CD4-positive, alpha-beta T cell treated with Interleukin-12 subunit alpha and Interleukin-12 subunit beta, for 1 hour (primary cell): Measurements from ENCODE around the gene TCF7L2.

Experiments
- DNase-seq: peaks from one replicate; pipeline ENCODE4 v3.0.0-alpha.2; 2020

Gene TCF7L2

DNA sequence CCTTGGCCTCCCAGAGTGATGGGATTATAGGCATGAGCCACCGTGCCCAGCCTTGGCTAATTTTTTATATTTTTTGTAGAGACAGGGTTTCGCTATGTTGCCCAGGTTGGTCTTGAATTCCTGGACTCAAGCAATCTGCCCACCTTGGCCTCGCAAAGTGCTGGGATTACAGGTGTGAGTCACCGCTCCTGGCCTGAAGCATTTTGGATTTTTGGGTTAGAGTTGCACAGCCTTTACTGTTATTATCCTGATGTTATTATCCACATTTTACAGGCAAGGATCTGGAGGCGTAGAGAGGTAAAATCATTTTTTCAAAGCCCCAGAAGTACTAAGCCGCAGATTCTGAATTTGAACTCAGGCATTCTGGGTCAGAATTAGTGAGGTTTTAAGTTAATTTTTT, 75.4 kb downstream of the TCF7L2 start:
- no peak for DNase-seq

DNA sequence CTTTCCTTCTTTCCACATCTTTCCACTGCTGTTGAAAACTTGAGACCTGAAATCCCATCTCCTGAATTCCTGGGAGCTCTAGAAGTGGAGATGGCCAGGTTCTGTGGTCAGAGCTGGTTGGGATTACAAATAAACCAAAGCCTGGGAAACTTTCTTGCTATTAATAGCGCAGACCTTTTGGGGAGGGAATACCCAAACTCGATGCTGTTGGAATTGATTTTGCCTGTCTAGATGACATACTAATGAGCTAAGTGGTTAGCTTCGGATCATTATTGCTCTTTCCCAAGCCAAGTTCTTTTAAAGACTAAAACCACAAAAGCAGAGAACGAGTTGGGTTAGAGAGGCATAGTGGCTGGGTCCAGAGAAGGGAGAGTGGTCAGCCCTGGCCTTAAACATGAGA, 76.6 kb downstream of the TCF7L2 start:
- no peak for DNase-seq

DNA sequence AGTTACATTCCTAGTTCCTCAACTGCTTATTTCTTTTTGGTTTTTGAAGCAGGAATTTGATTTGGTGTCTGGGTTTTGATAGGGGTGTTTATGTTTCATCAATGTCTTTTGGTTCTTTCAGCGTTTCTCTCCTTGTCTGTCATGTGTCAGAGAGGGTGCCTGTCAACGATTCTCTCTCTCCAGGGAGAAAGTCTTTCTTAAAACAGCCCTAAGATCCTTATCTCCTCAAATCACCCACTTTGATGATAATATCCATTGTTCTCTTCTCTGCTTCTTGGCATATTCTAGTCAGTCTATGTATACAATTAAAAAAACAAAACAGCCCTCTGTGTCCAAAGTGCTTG, 77.2 kb downstream of the TCF7L2 start:
- no peak for DNase-seq

DNA sequence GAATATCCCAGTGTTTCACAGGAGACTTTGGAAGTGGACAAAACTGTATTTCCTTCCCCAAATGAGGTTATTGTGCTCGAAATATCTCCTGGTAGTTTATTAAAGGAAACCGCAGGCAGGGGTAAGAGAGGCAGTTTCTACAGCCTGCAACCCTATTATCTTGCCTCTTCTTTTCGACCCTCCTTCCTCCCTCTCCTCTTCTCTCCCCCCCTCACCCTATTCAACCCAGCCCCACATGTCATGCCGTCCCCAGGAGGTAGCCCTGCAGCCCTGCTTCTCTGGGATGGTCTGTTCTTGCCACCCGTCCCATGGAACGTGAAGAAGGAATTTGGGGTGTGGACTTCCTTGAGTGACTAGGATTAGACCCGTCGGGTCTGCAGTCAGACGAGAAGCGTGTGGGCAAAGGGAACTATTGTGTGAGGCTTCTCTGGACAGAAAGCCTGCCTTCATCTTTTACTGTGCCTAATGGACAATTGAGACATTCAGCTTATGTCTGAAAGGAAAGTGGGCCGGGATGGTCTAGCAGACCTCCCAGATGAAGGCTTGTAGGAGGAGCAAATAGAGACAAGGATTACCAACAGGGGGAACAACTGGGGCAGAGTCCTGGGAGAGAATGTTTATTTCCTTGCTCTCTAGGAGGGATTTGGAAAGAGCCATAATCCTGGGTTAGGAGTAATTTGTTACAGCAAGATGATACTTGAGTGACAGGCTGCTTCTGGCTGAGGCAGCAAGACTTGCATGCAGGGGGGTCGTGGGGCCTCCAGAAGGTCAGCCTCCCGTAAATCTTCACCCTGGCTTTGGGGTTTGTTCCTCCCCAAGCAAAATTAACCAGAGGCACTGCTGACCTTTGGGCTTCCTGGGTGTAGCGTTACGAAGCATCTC, 77.8 kb downstream of the TCF7L2 start:
- no peak for DNase-seq

DNA sequence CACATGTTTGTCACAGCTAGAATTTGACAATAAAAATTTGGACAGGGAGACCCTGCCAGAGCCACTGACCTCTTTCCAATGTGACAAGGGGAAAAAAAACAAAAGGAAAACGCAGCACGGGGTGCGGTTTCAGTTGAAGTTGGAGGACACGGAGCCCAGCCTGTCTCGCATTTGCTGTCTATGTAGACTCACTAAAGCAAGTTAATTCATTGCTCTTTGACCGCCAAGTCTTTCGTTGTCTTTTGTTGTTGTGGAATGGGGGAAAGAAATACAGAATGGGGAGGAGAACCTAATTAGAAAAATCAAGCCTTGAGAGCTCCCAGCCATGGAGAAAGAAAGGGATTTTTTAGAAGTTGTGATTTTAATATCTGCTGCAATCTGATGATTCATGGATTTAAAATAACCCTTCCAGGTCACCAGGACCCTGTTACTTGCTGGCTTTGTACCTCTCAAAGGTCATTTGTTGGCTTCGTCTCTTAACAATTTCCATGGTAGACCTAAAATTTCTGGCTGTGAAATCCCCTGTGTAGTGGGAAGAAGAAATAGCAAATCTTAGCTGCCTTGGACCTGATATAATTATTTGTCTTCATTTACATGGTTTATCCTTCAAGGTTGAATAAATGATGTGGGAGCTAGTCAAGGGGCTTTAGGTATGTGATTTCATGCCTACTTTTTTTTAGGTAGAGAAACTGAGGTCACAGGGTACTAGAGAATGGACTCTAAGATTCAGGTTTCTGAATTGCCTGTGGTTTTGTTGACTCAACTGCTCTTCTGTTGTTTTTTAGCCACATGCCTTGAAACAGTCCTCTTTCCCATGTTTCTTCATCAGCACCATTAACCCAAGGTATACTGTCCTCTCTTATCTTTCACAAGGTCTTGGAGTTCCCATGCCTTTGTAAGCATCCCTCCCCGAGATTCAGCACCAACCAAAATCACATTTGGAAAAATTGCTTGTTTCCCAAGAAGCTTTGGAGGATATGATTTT, 78.7 kb downstream of the TCF7L2 start:
- no peak for DNase-seq

DNA sequence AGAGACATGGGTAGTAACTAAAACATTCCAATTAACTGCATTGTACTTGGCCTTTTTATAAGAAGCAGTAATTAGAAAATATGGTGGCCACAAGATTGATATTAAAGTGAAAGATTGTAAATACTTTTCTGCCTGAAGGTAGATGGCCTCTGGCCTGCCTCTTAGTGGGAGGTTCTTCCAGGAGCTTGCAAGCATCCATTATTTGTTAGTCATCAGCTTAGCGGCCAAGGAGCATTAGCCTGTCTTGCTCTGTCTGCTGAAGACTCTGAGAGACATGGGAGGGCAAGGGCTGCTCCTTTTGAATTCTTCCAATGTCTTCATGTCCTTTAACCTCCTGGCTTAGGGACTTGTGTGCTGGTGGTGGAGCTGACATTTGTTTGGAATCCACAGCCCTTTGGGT, 80.4 kb downstream of the TCF7L2 start:
- DNase-seq = no peak

DNA sequence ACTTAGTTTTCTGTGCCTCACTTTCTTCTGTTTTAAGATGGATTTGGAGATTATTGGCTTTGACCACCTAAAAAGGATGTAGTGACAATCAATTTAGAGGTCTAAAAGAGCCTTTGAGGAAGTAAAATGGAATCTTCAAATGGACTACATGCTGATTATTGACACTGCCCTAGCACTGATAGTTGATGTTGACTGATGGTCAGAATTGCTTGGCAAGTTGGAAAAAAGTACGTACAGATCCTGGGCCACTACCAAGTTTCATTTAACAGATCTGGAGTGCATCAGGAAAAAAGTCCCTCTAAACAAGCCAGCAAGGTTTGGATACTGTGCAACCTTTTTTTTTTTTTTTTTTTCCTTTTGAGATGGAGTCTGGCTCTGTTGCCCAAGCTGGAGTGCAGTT, 81.1 kb downstream of the TCF7L2 start:
- DNase-seq = no peak

DNA sequence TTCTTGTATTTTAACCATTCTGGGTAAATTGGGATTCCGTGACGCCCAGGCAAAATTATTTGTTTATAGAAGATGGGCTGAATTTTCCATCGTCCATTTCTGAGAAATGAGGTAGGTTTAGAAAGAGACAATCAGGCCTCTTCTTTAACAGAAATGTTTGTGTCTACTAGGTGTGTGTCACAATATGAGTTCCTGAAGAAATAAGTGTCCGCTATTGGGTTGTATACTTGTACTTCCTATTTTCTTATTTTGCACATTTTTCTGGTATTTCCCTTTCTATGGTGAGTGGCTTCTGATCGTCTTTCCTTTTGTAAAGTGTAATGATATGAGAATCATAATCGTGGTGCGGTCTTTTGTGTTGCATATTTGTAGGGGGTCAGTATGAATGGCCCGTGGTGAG, 83.9 kb downstream of the TCF7L2 start:
- no peak for DNase-seq

DNA sequence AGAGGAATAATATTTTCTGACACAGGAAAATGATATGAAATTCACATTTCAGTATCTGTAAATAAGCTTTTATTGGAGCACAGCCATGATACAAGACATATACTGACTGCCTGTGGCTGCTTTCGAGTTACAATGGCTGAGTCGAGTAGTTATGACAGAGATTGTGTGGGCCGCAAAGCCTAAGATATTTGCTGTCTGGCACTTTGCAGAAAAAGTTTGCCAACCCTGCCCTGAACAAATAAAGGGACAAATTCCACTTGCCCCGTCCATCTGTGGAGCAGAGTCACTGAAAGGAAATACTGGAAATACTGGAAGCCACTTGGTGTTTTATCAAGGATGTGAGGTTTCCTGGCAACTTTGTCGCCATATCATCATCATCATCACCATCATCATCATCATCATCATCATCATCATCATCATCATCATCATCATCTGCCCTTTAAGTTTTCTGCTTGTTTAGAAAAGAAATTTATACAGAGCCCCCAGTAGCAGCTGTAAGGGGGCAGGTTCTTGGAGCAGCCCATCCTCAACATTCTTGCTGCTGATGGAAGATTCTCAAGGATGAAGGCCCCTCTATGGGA, 85.8 kb downstream of the TCF7L2 start:
- no peak for DNase-seq

DNA sequence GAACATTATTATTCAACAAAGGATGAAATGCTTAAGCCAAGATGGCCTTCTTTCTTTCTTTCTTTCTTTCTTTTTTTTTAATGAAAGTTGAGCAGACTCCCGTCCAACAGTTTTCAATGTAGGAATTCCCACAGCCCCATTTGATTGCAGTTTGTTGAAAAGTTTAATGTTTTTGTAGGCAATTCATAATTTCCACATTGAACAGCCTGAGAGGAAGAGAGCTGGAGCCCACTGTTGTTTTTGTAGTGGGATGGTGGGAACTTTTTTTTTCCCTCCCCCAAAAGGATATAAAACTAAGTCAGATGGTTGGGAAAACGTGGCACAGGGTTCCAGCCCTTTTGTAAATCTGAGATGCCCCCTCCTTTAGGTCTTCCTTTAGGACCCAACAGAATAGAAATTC, 86.6 kb downstream of the TCF7L2 start:
- DNase-seq = no peak

DNA sequence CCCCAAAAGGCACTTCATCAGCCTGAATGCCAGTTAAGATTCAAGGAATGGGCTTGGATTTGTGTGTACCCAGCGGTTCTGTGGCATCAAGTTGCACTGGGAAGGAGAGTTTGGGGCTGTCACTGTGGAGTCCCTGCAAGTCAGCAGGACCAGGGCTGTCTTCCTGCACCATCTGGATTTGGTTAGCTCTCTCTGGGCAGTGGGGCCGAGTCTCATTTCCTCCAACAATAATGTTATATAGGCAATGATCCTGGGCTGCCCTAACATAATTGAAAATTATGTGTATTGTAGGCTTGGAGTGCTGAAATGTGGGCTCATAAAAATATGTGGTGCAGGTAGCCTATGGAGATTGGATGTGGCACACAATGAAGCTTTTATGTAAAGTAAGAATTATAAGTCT, 87.2 kb downstream of the TCF7L2 start:
- DNase-seq = no peak

DNA sequence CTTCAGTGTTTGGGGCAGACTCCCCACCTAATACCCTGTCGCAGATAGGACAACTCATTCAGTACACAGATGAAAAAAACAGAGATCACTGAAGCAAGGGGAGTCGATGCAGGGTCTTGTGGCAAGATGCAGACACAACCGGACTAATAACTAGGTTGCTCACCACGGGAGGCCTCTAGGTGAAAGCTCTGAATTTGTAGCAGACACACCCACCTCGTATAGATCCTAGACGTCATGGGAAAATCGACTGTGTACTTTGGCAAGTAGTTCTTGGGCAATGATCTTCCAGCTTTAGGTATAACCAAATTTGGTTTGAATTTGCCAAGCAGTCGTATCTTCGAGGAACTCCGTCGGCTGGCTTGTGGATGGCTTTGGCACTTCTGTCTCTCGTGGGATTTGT, 88.1 kb downstream of the TCF7L2 start:
- no peak for DNase-seq

DNA sequence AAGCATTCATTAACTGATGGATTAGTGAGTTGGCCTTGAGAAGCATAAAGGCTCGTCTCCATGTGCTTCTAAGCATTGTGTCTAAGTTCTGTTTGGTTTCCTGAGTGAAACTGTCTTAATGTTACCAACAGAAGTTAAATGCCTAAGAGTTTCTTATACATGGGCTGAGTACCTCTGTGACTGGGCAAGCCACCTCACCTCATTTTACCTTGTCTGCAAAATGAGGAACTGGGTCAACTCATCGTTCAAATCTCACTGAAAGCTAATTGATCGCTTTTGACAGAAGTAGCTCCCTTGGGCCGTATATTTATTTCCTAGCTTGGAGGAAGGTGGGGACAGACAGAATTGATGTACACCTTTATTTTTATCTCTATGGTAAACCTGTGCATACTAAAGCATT, 88.9 kb downstream of the TCF7L2 start:
- DNase-seq = no peak

DNA sequence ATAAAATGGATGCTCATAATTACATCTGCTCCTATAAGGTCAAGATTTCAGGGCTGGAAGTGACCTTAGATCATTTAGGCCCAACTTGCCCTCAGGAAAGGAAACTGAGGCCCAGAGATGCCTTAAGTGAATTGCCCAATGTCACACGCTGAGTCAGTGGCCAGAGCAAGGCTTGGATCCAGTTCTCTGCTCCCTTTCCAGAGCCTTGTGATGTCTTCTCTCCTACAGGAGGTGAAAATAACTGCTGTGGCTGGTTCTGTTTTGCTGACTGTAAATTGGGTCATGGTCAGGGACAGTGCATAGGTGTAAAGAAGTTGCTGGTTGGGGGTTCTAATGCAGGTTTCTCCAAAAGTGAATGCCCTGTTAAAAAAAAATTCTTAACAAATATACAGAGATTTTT, 91.3 kb downstream of the TCF7L2 start:
- no peak for DNase-seq

DNA sequence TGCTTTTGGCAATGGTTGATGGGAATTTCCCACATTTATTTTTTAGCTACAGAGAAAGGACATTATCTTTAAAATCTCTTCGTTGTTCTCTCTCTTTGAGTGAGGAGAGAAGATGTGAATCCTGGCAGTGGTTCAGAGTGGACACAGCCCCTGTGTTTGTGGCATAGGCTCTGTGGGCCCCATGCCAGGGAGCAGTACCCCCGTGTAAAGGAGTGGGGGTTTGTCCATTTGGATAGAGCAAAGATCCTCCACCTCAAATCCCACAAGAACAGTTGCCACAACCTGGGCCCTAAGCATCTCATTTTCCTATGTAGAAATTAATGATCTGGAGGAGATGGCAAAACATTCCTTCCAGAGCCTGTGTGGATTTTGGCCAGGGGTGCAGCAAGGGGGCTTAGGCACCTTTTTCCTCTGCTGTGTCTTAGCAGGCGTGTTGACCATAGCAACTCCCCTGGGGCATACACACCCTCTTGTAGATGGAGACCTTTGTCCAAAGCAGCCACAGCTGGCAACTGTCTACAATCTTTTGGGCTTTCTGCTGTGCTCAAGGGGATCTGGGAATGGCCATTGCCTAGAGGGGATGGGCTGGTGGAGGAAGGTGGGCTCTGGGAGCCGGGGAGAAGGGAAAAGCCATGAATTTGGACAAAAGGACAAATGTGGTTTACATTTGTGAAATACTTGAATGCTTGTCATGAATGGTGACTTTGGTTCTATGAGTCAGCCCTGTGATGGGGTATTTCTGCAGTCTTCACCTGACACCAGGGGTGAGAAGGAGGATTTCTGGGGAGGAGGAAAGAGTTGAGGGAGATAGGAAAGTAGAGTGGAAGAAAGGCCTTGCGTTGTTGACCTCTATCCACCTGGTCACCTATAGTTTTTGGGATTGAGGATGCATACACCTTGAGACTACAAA, 92.0 kb downstream of the TCF7L2 start:
- DNase-seq = no peak

DNA sequence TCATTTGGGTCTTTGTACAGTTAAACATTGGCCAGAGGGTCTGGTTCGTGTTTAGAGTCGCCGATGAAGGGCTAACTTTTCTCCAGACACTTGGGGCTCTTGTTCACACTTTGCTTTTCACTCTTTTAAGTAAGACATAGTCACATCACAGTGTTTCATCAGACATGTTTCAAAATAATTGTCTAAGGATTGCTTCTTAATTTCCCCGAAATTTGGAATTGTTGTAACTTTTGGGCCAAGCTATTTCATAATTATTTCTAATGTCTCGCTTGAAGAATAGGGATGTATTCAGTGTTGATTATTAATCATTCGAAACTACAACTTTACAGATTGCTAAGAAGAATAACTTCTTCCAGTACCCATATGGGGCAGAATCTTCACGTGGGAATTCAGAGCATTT, 92.8 kb downstream of the TCF7L2 start:
- no peak for DNase-seq

DNA sequence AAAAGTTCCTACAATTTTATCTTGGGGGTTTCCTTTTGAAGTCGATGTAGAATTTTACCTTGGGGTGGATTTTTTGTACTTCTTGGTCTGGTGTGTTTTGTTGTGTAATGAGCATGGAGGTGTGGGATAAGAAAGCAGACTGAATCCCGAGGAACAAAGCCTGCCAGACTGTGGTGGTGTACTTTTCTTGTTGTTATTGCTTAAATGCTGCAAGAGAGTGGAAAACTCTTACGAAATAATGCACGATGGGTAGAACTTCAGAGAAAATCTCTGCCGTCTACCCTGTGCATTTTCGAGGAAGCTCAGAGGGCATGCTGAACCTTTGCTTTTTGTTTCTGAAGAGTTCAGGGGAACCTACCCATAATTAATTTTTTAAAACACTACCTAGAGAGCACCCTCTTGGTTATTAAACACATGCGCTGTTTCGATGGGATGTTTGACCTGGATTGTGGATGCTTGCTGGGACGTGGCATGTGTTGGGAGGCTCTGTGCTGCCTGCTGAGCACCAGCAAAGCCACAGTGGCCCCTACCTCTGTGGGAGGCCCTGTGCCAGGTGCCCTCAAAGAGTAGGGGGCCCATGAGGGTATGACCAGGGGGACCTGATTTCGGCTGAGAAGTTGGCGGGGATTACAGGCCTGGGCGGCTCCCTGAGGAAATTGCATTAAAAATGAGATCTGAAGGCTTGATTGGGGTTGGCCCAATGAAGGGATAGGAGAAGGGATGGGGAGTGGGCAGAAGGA, 94.1 kb downstream of the TCF7L2 start:
- DNase-seq = no peak

DNA sequence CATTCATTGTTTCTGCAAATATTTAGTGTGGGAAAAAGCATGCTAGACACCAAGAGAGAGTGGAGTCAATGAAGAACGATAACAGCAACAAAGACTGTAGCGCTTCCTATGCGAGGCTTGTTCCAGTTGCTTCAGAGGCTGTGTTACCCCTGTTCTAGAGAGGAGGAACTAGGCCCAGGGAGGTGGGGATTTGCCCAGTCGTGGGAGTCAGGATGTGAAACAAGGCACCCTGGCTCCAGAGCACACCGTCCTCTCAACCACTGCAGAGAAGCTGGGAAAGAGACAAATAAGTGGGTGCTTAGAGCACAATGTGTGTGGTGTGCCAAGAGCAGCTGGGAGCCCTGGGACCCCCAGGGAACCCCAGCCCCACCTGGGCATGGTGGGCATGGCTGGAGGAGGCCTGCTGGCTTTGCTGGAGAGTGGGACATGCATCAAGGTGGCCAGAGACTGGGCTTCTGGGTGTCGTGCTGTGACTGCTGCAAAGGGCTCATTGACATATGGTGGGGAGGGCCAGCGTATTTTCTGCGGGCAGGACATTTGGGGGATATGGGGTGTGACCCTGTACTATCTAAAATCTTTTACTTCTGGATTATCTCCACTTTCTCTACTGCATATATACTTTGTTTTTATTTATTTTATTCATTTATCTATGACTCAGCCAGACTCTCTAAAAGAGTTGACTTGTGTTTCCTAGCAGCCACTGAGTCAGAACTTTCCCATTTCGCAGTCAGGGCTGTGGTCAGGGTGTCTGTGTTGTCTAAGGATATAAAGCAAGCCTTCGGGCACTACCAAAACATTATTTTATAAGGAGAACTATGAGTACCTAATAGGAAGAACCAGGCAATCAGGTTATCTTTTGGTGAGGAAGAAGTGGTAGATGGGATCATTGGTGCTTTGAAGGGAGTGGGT, 95.4 kb downstream of the TCF7L2 start:
- DNase-seq = no peak

DNA sequence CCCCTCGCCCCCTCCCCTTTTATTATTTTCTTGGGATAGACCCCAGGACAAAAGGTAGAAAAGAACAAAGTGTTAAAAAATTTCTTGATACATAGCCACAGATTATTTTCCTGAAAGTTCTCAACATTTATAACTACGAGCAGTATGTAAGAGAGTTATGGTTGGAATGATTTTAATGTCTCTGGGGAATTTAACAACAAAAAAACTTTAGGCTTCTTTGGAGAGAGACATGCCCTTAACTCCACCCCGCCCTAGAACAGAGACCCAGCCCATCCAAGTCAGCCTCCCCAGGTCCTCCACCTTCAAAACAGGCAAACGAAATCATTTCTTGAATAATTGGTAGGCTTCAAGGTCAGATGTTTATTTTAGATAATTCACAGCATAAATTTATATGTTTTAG, 97.1 kb downstream of the TCF7L2 start:
- no peak for DNase-seq

DNA sequence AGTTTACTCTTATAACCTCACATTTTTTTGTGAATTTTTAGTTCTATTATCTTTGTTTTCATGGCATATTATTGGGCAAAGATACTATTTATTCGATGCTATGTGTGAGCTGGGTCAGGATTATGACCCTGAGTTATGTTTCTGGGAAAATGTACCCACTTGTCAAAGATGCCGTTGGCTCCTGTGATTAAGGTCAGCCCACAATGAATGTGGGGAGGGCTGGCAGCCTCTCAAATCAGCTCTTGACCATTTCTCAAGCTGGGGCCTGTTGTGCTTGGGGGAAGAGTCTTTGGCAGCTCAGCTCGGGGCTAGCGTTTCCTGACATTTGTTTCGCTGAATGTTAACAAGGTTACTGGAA, 97.5 kb downstream of the TCF7L2 start:
- no peak for DNase-seq
